Small intestine (tissue), 7 donors: ENCODE data around the gene ARFGAP3. TPM values are rescaled to one million over a fixed set of nuclear protein-coding genes. Genes with fewer than 3 reads are reported as not detected.

Experiments
- DNase-seq, 2 donors: peaks; one replicate each; pipeline versions ENCODE4 v3.0.0 to v3.0.0-alpha.2; 2013
- FAIRE-seq: peaks from 2 replicates; lab custom pipeline; 2012; peaks lifted over from hg19 to GRCh38; lab: Jason Lieb, UNC
- H3K27ac ChIP-seq, 3 donors: one replicate each; pipeline ENCODE4 v1.5.1; 2013; ENCODE audit warnings: low read length in 2 of 3, mild to moderate bottlenecking in 2 of 3, control low read depth in 1 of 3, inconsistent platforms in 1 of 3, low read depth in 1 of 3, moderate library complexity in 1 of 3
- H3K27me3 ChIP-seq, 3 donors: one replicate each; pipeline ENCODE4 v1.6.1; 2013; ENCODE audit warnings: low read length in 3 of 3, inconsistent platforms in 1 of 3; ENCODE audit not compliant: control insufficient read depth in 3 of 3, insufficient read depth in 3 of 3
- H3K36me3 ChIP-seq, 3 donors: one replicate each; pipeline ENCODE4 v1.6.1; 2013; ENCODE audit warnings: low read length in 3 of 3, inconsistent platforms in 1 of 3, low read depth in 1 of 3, mild to moderate bottlenecking in 1 of 3, moderate library complexity in 1 of 3; ENCODE audit not compliant: control insufficient read depth in 3 of 3, insufficient read depth in 2 of 3
- H3K4me1 ChIP-seq, 3 donors: one replicate each; pipeline ENCODE4 v1.6.1; 2013; ENCODE audit warnings: low read length in 2 of 3, inconsistent platforms in 1 of 3, low read depth in 1 of 3, mild to moderate bottlenecking in 1 of 3, moderate library complexity in 1 of 3; ENCODE audit not compliant: control insufficient read depth in 3 of 3, insufficient read depth in 2 of 3
- H3K4me3 ChIP-seq, 3 donors: one replicate each; pipeline ENCODE4 v1.5.1; 2013; ENCODE audit warnings: low read length in 3 of 3, control low read depth in 1 of 3, inconsistent platforms in 1 of 3, low read depth in 1 of 3, mild to moderate bottlenecking in 1 of 3, moderate library complexity in 1 of 3
- H3K9me3 ChIP-seq, 2 donors: one replicate each; pipeline ENCODE4 v1.6.1; 2013; ENCODE audit warnings: low read depth in 1 of 2, low read length in 1 of 2; ENCODE audit not compliant: control insufficient read depth in 2 of 2, insufficient read depth in 1 of 2
- WGBS, 3 donors: extraction: QIAGEN DNeasy Blood & Tissue Kit; methylation state at CpG; one replicate each; pipeline ENCODE4 v1.1.7; 2013; 5-methylcytosine and 5-hydroxymethylcytosine counted together
- polyA plus RNA-seq, 4 donors: library from polyadenylated mRNA; stranded (reverse) in 3 of 4; unstranded in 1 of 4; fragments of 200-250 nt in 3 of 4; fragments of 120-200 nt in 1 of 4; gene quantifications; one replicate each; pipeline versions ENCODE4 v1.2.1 to v1.2.3, GENCODE V29; 2013
- donor health status: healthy with polysubstance abuse.
- donor health status: control.
- donor health status: control.
- donor health status: Bipolar disorder and iron deficiency.
- donor health status: healthy.

ARFGAP3 gene
- polyA plus RNA-seq, 4 donors, result 29.1 to 64.5 (median 53.1) TPM

GRCh38 chr22:42874010-42874409, 16.9 kb upstream of the ARFGAP3 start:
- DNase-seq (no peak), FAIRE-seq (no peak)
- Histone ChIP-seq H3K36me3 (peaks cover 23 to 91% (median 36%) of the 10 kb centered on the region in 3 donors), H3K27ac (no peak overlapping the region), H3K9me3 (no peaks in the 10 kb centered on the region), H3K4me3 (no peak overlapping the region), H3K27me3 (no peaks in the 10 kb centered on the region), H3K4me1 (no peaks in the 10 kb centered on the region)
- WGBS, 3 donors, result 95 to 99% (median 98%) methylated on average over 7 of the region's 7 CpGs

- H3K27me3 ChIP-seq, result no peaks in the 10 kb centered on the region
- H3K36me3 ChIP-seq, result peaks cover 21 to 90% (median 29%) of the 10 kb centered on the region in 3 donors
- DNase-seq (no peak), FAIRE-seq (no peak)
- no peaks in the 10 kb centered on the region for H3K4me1 ChIP-seq
- H3K9me3 ChIP-seq, result no peaks in the 10 kb centered on the region
- H3K27ac ChIP-seq, result no peak overlapping the region
- no peak overlapping the region for H3K4me3 ChIP-seq
Observed at GRCh38 chr22:42873356-42873755, 16.3 kb upstream of the ARFGAP3 start.

GRCh38 chr22:42872821-42873220, 15.7 kb upstream of the ARFGAP3 start:
- FAIRE-seq, result no peak
- Histone ChIP-seq H3K4me3 (no peak overlapping the region), H3K9me3 (no peaks in the 10 kb centered on the region), H3K36me3 (peaks cover 19 to 84% (median 25%) of the 10 kb centered on the region in 3 donors), H3K4me1 (no peaks in the 10 kb centered on the region), H3K27ac (no peak overlapping the region), H3K27me3 (no peaks in the 10 kb centered on the region)
- DNase-seq, result no peak
- 84 to 89% (median 84%) methylated on average over 9 of the region's 9 CpGs for WGBS, 3 donors

GRCh38 chr22:42871146-42872050, 14.3 kb upstream of the ARFGAP3 start:
- Histone ChIP-seq H3K27me3 (no peaks in the 10 kb centered on the region), H3K4me3 (no peak overlapping the region), H3K4me1 (no peaks in the 10 kb centered on the region), H3K9me3 (no peaks in the 10 kb centered on the region), H3K27ac (no peak overlapping the region), H3K36me3 (peaks cover 16 to 76% (median 18%) of the 10 kb centered on the region in 3 donors)
- WGBS, 3 donors, result 89 to 94% (median 92%) methylated on average over 31 of the region's 31 CpGs
- FAIRE-seq (no peak), DNase-seq (no peak)

- no peak for FAIRE-seq
- Histone ChIP-seq H3K27me3 (no peaks in the 10 kb centered on the region), H3K27ac (no peak overlapping the region), H3K4me3 (no peak overlapping the region), H3K36me3 (peaks cover 8 to 67% (median 14%) of the 10 kb centered on the region in 3 donors), H3K9me3 (no peaks in the 10 kb centered on the region), H3K4me1 (no peaks in the 10 kb centered on the region)
- DNase-seq, result no peak
- WGBS, 3 donors, result 86 to 88% (median 87%) methylated on average over 32 to 33 of the region's 33 CpGs
Observed at GRCh38 chr22:42869888-42870480, 12.9 kb upstream of the ARFGAP3 start.

- H3K4me1 ChIP-seq, result no peaks in the 10 kb centered on the region
- peaks cover 7 to 67% (median 14%) of the 10 kb centered on the region in 3 donors for H3K36me3 ChIP-seq
- H3K9me3 ChIP-seq, result no peaks in the 10 kb centered on the region
- DNase-seq (no peak), FAIRE-seq (no peak)
- WGBS, 3 donors, result 83 to 89% (median 89%) methylated on average over 8 of the region's 8 CpGs
- H3K27me3 ChIP-seq, result no peaks in the 10 kb centered on the region
- no peak overlapping the region for H3K4me3 ChIP-seq
- no peak overlapping the region for H3K27ac ChIP-seq
Observed at GRCh38 chr22:42869463-42869862, 12.4 kb upstream of the ARFGAP3 start.

GRCh38 chr22:42868751-42869251, 11.7 kb upstream of the ARFGAP3 start:
- 27 to 71% (median 45%) methylated on average over 16 of the region's 16 CpGs for WGBS, 3 donors
- FAIRE-seq (no peak), DNase-seq (no peak)
- H3K27me3 ChIP-seq, result no peaks in the 10 kb centered on the region
- H3K36me3 ChIP-seq, result peaks cover 5 to 60% (median 11%) of the 10 kb centered on the region in 3 donors
- H3K27ac ChIP-seq, result no peak overlapping the region
- no peak overlapping the region for H3K4me3 ChIP-seq
- no peaks in the 10 kb centered on the region for H3K9me3 ChIP-seq
- H3K4me1 ChIP-seq, result no peaks in the 10 kb centered on the region

GRCh38 chr22:42866100-42866499, 9.0 kb upstream of the ARFGAP3 start:
- H3K27ac ChIP-seq, result no peak overlapping the region
- H3K9me3 ChIP-seq, result no peaks in the 10 kb centered on the region
- no peak for DNase-seq
- H3K4me3 ChIP-seq, result no peak overlapping the region
- H3K27me3 ChIP-seq, result no peaks in the 10 kb centered on the region
- H3K36me3 ChIP-seq, result peaks cover 0 to 38% (median 2%) of the 10 kb centered on the region in 3 donors
- WGBS, 3 donors, result 84 to 92% (median 91%) methylated on average over 7 of the region's 7 CpGs
- FAIRE-seq, result no peak
- H3K4me1 ChIP-seq, result peaks cover 0 to 13% (median 2%) of the 10 kb centered on the region in 3 donors
